ENCODE measurements around the gene GAS7.

DNA sequence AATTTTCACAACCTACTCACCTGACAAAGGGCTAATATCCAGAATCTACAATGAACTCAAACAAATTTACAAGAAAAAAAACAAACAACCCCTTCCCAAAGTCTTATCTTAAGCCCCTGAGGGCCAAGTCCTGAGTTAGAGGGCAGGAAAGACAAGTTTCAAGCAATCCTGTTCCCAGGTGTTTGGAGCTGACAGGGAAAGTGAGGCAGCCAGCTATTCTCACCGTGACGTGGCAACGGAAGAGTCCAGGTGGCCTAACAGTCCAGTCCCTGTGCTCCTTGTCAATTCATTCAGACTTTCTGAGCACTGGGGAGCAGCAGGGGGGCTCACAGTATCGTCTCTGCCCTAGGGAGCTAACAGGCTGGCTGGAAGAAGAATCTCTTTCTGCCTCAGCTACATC lies 203.6 kb downstream of the GAS7 start:
- TF ChIP-seq EZH2 (IDR thresholded peaks at IDR 0.05; ENCODE audit: insufficient read depth, low read length): no peak
- TF ChIP-seq, protein P1, sequence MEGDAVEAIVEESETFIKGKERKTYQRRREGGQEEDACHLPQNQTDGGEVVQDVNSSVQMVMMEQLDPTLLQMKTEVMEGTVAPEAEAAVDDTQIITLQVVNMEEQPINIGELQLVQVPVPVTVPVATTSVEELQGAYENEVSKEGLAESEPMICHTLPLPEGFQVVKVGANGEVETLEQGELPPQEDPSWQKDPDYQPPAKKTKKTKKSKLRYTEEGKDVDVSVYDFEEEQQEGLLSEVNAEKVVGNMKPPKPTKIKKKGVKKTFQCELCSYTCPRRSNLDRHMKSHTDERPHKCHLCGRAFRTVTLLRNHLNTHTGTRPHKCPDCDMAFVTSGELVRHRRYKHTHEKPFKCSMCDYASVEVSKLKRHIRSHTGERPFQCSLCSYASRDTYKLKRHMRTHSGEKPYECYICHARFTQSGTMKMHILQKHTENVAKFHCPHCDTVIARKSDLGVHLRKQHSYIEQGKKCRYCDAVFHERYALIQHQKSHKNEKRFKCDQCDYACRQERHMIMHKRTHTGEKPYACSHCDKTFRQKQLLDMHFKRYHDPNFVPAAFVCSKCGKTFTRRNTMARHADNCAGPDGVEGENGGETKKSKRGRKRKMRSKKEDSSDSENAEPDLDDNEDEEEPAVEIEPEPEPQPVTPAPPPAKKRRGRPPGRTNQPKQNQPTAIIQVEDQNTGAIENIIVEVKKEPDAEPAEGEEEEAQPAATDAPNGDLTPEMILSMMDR (IDR thresholded peaks at IDR 0.05; ENCODE audit: insufficient read depth, low read depth, low read length): no peak
